B cell (primary cell): ENCODE data around the gene ABCD3.

Experiments used
- EZH2 ChIP-seq: IDR thresholded peaks from 2 replicates; pipeline ENCODE4 v1.6.1; 2012; ENCODE audit warnings: borderline replicate concordance, low read depth, mild to moderate bottlenecking, moderate library complexity, low read length; ENCODE audit not compliant: insufficient read depth, poor library complexity, severe bottlenecking
- TF ChIP-seq, protein P1 (sequence below): fragments of 200-600 bp; IDR thresholded peaks from one replicate; pipeline ENCODE4 v1.8.0; 2022; ENCODE audit warnings: antibody characterized with exemption, mild to moderate bottlenecking

DNA sequence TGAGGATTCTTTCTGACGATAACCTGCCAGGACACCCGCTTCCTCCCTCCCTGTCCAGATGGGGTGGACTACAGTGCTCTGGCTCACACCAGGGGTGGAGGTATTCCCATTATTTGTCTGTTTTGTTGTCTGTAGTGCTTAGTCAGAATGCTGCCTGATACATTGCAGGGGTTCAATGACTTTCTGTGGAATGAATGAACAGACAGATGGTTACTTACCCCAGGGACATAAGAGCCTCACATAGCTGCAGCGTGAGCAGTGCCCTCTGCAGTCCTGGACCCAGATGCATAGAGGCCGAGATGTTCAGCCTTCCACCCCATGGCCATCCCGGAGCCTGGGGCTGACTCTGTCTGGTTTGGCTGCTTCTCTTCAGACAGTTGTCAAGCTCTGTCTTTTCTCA, 136.4 kb downstream of the ABCD3 start:
- no peak for TF ChIP-seq EZH2
- TF ChIP-seq, protein P1, sequence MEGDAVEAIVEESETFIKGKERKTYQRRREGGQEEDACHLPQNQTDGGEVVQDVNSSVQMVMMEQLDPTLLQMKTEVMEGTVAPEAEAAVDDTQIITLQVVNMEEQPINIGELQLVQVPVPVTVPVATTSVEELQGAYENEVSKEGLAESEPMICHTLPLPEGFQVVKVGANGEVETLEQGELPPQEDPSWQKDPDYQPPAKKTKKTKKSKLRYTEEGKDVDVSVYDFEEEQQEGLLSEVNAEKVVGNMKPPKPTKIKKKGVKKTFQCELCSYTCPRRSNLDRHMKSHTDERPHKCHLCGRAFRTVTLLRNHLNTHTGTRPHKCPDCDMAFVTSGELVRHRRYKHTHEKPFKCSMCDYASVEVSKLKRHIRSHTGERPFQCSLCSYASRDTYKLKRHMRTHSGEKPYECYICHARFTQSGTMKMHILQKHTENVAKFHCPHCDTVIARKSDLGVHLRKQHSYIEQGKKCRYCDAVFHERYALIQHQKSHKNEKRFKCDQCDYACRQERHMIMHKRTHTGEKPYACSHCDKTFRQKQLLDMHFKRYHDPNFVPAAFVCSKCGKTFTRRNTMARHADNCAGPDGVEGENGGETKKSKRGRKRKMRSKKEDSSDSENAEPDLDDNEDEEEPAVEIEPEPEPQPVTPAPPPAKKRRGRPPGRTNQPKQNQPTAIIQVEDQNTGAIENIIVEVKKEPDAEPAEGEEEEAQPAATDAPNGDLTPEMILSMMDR: no peak
